OCI-LY1 (cell line): ENCODE measurements around the gene CACNB2.

Experiments
- H2AFZ ChIP-seq: fragments of 200-600 bp; sonication (generic), shearing (Covaris generic); 2 replicates; pipeline ENCODE4 v1.6.0; 2014; ENCODE audit warnings: antibody characterized with exemption, mild to moderate bottlenecking, low read length
- H3F3A ChIP-seq: fragments of 200-600 bp; sonication (generic), shearing (Covaris generic); 2 replicates; pipeline ENCODE4 v1.6.0; 2014; ENCODE audit warnings: mild to moderate bottlenecking, antibody characterized with exemption, low read length, moderate library complexity; ENCODE audit not compliant: insufficient read depth
- H3K27ac ChIP-seq: fragments of 200-600 bp; sonication (generic); 2 replicates; pipeline ENCODE4 v1.5.1; 2014; ENCODE audit warnings: low read length, mixed run types, mild to moderate bottlenecking, low read depth; ENCODE audit not compliant: poor library complexity, severe bottlenecking
- H3K27me3 ChIP-seq: fragments of 200-600 bp; sonication (generic); 2 replicates; pipeline ENCODE4 v1.6.0; 2014; ENCODE audit warnings: antibody characterized with exemption, mild to moderate bottlenecking, low read length, moderate library complexity; ENCODE audit not compliant: insufficient read depth
- H3K36me3 ChIP-seq: fragments of 200-600 bp; sonication (generic); 2 replicates; pipeline ENCODE4 v1.6.1; 2014; ENCODE audit warnings: mild to moderate bottlenecking, antibody characterized with exemption, low read length, moderate library complexity, mixed read lengths; ENCODE audit not compliant: insufficient read depth
- H3K4me1 ChIP-seq: fragments of 200-600 bp; sonication (generic); 2 replicates; pipeline ENCODE4 v1.5.1; 2014; ENCODE audit warnings: mild to moderate bottlenecking, low read length, moderate library complexity; ENCODE audit not compliant: insufficient read depth, severe bottlenecking
- H3K4me2 ChIP-seq: fragments of 200-600 bp; sonication (generic), shearing (Covaris generic); 2 replicates; pipeline ENCODE4 v1.6.1; 2014; ENCODE audit warnings: low read length
- H3K4me3 ChIP-seq: fragments of 200-600 bp; sonication (generic); 2 replicates; pipeline ENCODE4 v1.5.1; 2014; ENCODE audit warnings: low read length, low read depth, mild to moderate bottlenecking, mixed read lengths; ENCODE audit not compliant: poor library complexity, severe bottlenecking
- H3K79me2 ChIP-seq: fragments of 200-600 bp; shearing (Covaris generic); 2 replicates; pipeline ENCODE4 v1.6.1; 2016; ENCODE audit warnings: mixed run types, low read length, mixed read lengths; ENCODE audit not compliant: insufficient read depth
- H3K9ac ChIP-seq: fragments of 200-600 bp; sonication (generic), shearing (Covaris generic); 2 replicates; pipeline ENCODE4 v1.6.1; 2014; ENCODE audit warnings: mild to moderate bottlenecking, low read length, mixed read lengths
- H3K9me2 ChIP-seq: fragments of 200-600 bp; sonication (generic), shearing (Covaris generic); 2 replicates; pipeline ENCODE4 v1.6.1; 2014; ENCODE audit warnings: low read depth, mild to moderate bottlenecking, low read length, mixed read lengths
- H3K9me3 ChIP-seq: fragments of 200-600 bp; shearing (Covaris generic); 2 replicates; pipeline ENCODE4 v1.6.1; 2014; ENCODE audit warnings: low read length, mixed read lengths
- H4K20me1 ChIP-seq: fragments of 200-600 bp; sonication (generic), shearing (Covaris generic); 2 replicates; pipeline ENCODE4 v1.6.0; 2016; ENCODE audit warnings: mild to moderate bottlenecking, low read length; ENCODE audit not compliant: insufficient read depth
- CTCF ChIP-seq: fragments of 200-600 bp; sonication (generic), shearing (Covaris generic); IDR thresholded peaks from 2 replicates; pipeline ENCODE4 v1.5.1; 2017; ENCODE audit warnings: mild to moderate bottlenecking, antibody characterized with exemption, low read length, moderate library complexity, mixed read lengths
- EZH2 ChIP-seq: fragments of 200-600 bp; sonication (generic), shearing (Covaris generic); IDR thresholded peaks from 2 replicates; pipeline ENCODE4 v1.8.0; 2017; ENCODE audit warnings: borderline replicate concordance, mixed run types, mild to moderate bottlenecking, antibody characterized with exemption, low read length, moderate library complexity, mixed read lengths

The CACNB2 gene

GRCh38 chr10:18238870-18239485 is 98.8 kb downstream of the CACNB2 start:
- Histone ChIP-seq H3K36me3 (no peaks in the 10 kb centered on the region), H3K4me2 (no peak overlapping the region), H3K27me3 (no peaks in the 10 kb centered on the region), H3K9ac (no peak overlapping the region), H3K4me3 (no peak overlapping the region), H3F3A (no peaks in the 10 kb centered on the region), H3K4me1 (no peaks in the 10 kb centered on the region), H2AFZ (no peak overlapping the region), H3K79me2 (no peaks in the 10 kb centered on the region), H3K27ac (no peak overlapping the region), H3K9me3 (peaks cover 3% of the 10 kb centered on the region; the same call in 1 of the 2 replicates), H3K9me2 (no peaks in the 10 kb centered on the region), H4K20me1 (no peaks in the 10 kb centered on the region)
- TF ChIP-seq EZH2 (no peak), CTCF (peak; percentile 61)

DNA sequence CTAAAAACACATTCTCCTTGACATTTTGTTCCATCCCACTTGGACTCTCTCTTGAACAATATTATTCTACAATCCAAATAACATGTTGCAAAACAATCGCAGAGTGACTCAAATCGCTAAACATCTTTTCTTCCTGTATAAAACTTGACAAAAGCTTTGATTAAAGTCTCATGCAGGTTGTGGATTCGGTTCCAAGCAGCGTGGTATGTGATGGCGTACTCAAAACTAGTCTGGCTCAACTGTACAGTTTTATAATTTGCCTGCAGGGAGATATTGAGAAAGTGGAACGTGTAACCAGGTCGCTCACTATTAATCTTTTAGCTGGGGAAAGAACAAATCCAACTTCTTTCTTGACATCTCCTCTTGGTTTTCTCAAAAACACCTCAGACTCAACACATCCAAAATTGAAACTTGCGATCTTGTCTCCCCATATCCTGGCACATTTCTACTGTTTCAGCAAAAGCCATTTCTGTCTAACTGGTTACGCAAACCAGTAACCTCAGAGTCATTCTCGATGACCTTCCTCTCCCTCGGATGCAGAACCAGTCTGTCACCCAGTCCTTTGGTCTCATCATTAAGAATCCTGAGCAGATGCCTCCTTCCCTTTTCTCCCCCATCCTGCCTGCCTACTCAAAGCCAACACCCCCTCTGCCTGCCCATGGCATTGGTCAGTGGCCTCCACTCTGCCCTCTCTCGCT is 100.1 kb downstream of the CACNB2 start:
- H3K4me1 ChIP-seq: no peaks in the 10 kb centered on the region
- no peaks in the 10 kb centered on the region for H3F3A ChIP-seq
- H3K9me3 ChIP-seq: peaks cover 3% of the 10 kb centered on the region; the same call in 1 of the 2 replicates
- no peaks in the 10 kb centered on the region for H4K20me1 ChIP-seq
- no peak overlapping the region for H3K9ac ChIP-seq
- TF ChIP-seq CTCF: no peak
- no peak for TF ChIP-seq EZH2
- no peaks in the 10 kb centered on the region for H3K9me2 ChIP-seq
- no peak overlapping the region for H3K4me3 ChIP-seq
- no peaks in the 10 kb centered on the region for H3K79me2 ChIP-seq
- no peak overlapping the region for H3K4me2 ChIP-seq
- H2AFZ ChIP-seq: no peak overlapping the region
- no peak overlapping the region for H3K27ac ChIP-seq
- H3K27me3 ChIP-seq: no peaks in the 10 kb centered on the region
- H3K36me3 ChIP-seq: no peaks in the 10 kb centered on the region

GRCh38 chr10:18246967-18247366 is 106.7 kb downstream of the CACNB2 start:
- H3K27me3 ChIP-seq: no peaks in the 10 kb centered on the region
- H3K36me3 ChIP-seq: no peaks in the 10 kb centered on the region
- H2AFZ ChIP-seq: no peak overlapping the region
- H3K9me3 ChIP-seq: peaks cover 3% of the 10 kb centered on the region; the same call in 1 of the 2 replicates
- H3K4me3 ChIP-seq: no peak overlapping the region
- TF ChIP-seq CTCF (no peak), EZH2 (no peak)
- no peaks in the 10 kb centered on the region for H4K20me1 ChIP-seq
- H3K27ac ChIP-seq: no peak overlapping the region
- no peaks in the 10 kb centered on the region for H3K9me2 ChIP-seq
- H3K79me2 ChIP-seq: no peaks in the 10 kb centered on the region
- no peak overlapping the region for H3K4me2 ChIP-seq
- H3F3A ChIP-seq: no peaks in the 10 kb centered on the region
- no peak overlapping the region for H3K9ac ChIP-seq
- no peaks in the 10 kb centered on the region for H3K4me1 ChIP-seq
